Stimulated activated CD4-positive, alpha-beta T cell treated with anti-CD3 and anti-CD28 coated beads, Interleukin-2, amount 100 ng/mL, for 48 hours (primary cell): ENCODE measurements around the gene KERA.
"Not testable (repeated sequence)": the region's sequence is repeated elsewhere in the genome, so short reads cannot be mapped to it uniquely, and the experiment has no call there.

Experiments
- DNase-seq, 2 donors: peaks; one replicate each; pipeline ENCODE4 v3.0.0-alpha.2; 2020

Gene KERA

GRCh38 chr12:91057368-91058165 lies at the start of gene KERA:
TSS of gene KERA (minus strand) at chr12:91058024. CDS start at chr12:91056281, 1,743 bp downstream.
- DNase-seq = no peak

- no peak for DNase-seq
These were observed 48.5 kb upstream of the KERA start for GRCh38 chr12:91106283-91106682.

- DNase-seq = no peak
These were observed 48.0 kb upstream of the KERA start for GRCh38 chr12:91105807-91106206.

- DNase-seq = no peak
These were observed 47.1 kb upstream of the KERA start for GRCh38 chr12:91104812-91105466.

- DNase-seq = no peak
These were observed 45.8 kb upstream of the KERA start for GRCh38 chr12:91103624-91104023.

- DNase-seq = no peak
These were observed 45.3 kb upstream of the KERA start for GRCh38 chr12:91103101-91103500.

- DNase-seq = no peak
These were observed 43.1 kb upstream of the KERA start for GRCh38 chr12:91100906-91101305.

- no peak for DNase-seq
These were observed 42.0 kb upstream of the KERA start for GRCh38 chr12:91099836-91100235.

- no peak for DNase-seq
These were observed 41.5 kb upstream of the KERA start for GRCh38 chr12:91099341-91099740.

- no peak for DNase-seq
These were observed 41.1 kb upstream of the KERA start for GRCh38 chr12:91098941-91099340.

- no peak for DNase-seq
These were observed 40.6 kb upstream of the KERA start for GRCh38 chr12:91098461-91098860.

GRCh38 chr12:91094957-91095356 lies 37.1 kb upstream of the KERA start:
- DNase-seq = no peak

GRCh38 chr12:91094032-91094662 lies 36.3 kb upstream of the KERA start:
- no peak for DNase-seq

- no peak for DNase-seq
These were observed 35.5 kb upstream of the KERA start for GRCh38 chr12:91093341-91093740.

GRCh38 chr12:91091916-91092715 lies 34.3 kb upstream of the KERA start:
- no peak for DNase-seq

- DNase-seq = not testable (repeated sequence)
These were observed 32.1 kb upstream of the KERA start for GRCh38 chr12:91089953-91090352.

GRCh38 chr12:91080041-91080440 lies 22.2 kb upstream of the KERA start:
- DNase-seq = no peak

GRCh38 chr12:91078501-91078900 lies 20.7 kb upstream of the KERA start:
- DNase-seq = no peak

- no peak for DNase-seq
These were observed 19.6 kb upstream of the KERA start for GRCh38 chr12:91077228-91077954.

GRCh38 chr12:91074851-91075250 lies 17.0 kb upstream of the KERA start:
- no peak for DNase-seq

- DNase-seq = no peak
These were observed 16.4 kb upstream of the KERA start for GRCh38 chr12:91074154-91074709.

- DNase-seq = no peak
These were observed 15.6 kb upstream of the KERA start for GRCh38 chr12:91073426-91073825.
